GM12878 (cell line): ENCODE results near the gene TRMO. TPM values are rescaled to one million over a fixed set of nuclear protein-coding genes. Genes with fewer than 3 reads are reported as not detected.
A peak's percentile ranks its signal among the peaks of the same experiment; 100 is the strongest.

Source experiments
- ATAC-seq: fragments of 200-7000 bp; cut with Tn5 transposase; 3 replicates; pipeline ENCODE4 v1.9.1; 2020; ENCODE audit warnings: mild to moderate bottlenecking, moderate library complexity
- Bru-seq: library from RNA; stranded (reverse); fragments of 400-500 nt; gene quantifications from one replicate; lab custom pipeline; 2021; lab: Mats Ljungman, UMichigan
- BruChase-seq, 2 experiments: library from RNA; stranded (reverse); fragments of 400-500 nt; gene quantifications; one replicate each; lab custom pipeline; 2021; lab: Mats Ljungman, UMichigan
- BruUV-seq: library from RNA; stranded (reverse); fragments of 400-500 nt; replicated peaks from 2 replicates; lab custom pipeline; 2021; lab: Mats Ljungman, UMichigan
- CTCF ChIA-PET: fragments of 300-600 bp; sonication (Branson Sonifier 250); formaldehyde crosslinking; extraction: SDS; loops from one replicate; lab custom pipeline; 2021; ENCODE audit warnings: inconsistent platforms; lab: Yijun Ruan, JAX
- POLR2A ChIA-PET: fragments of 350-600 bp; formaldehyde crosslinking; extraction: SDS; loops from one replicate; lab custom pipeline; 2021; ENCODE audit warnings: inconsistent platforms; lab: Charles Lee
- RAD21 ChIA-PET: fragments of 300-600 bp; sonication (Branson Sonifier 250); formaldehyde crosslinking; loops from one replicate; lab custom pipeline; 2023; ENCODE audit warnings: antibody characterized with exemption; ENCODE audit not compliant: unreplicated experiment; lab: Charles Lee
- SMC1A ChIA-PET: fragments of 300-600 bp; sonication (Branson Sonifier 250); formaldehyde crosslinking; loops from one replicate; lab custom pipeline; 2023; ENCODE audit not compliant: unreplicated experiment, uncharacterized antibody; lab: Charles Lee
- DNase-seq: peaks from one replicate; pipeline ENCODE4 v3.0.0-alpha.2; 2011; ENCODE audit warnings: low read depth, low spot score
- FAIRE-seq: peaks from 3 replicates; lab custom pipeline; 2011; peaks lifted over from hg19 to GRCh38; lab: Jason Lieb, UNC
- H2AFZ ChIP-seq: 2 replicates; pipeline ENCODE4 v1.6.0; 2011; ENCODE audit warnings: low read depth, low read length, control low read depth; ENCODE audit not compliant: control insufficient read depth
- H3K27ac ChIP-seq: 2 replicates; pipeline ENCODE4 v1.5.1; 2011; ENCODE audit warnings: control low read depth; ENCODE audit not compliant: control insufficient read depth, insufficient read depth
- H3K27me3 ChIP-seq, 2 experiments: replicated peaks in 1 of 2; 2 replicates each; pipeline versions ENCODE4 v1.6.0 to v1.6.1; 2011; ENCODE audit warnings: low read length in 1 of 2; ENCODE audit not compliant: control insufficient read depth in 2 of 2, insufficient read depth in 2 of 2
- H3K36me3 ChIP-seq, 2 experiments: 2 replicates each; pipeline ENCODE4 v1.5.1; 2011; ENCODE audit warnings: low read length in 1 of 2; ENCODE audit not compliant: control insufficient read depth in 2 of 2, insufficient read depth in 2 of 2
- H3K4me1 ChIP-seq: 2 replicates; pipeline ENCODE4 v1.6.1; 2011; ENCODE audit warnings: mild to moderate bottlenecking, low read length, moderate library complexity, mixed read lengths; ENCODE audit not compliant: control insufficient read depth, insufficient read depth
- H3K4me2 ChIP-seq: 2 replicates; pipeline ENCODE4 v1.6.0; 2011; ENCODE audit warnings: control low read depth; ENCODE audit not compliant: control insufficient read depth, insufficient read depth
- H3K4me3 ChIP-seq: fragments of 200-600 bp; sonication (generic); 2 replicates; pipeline ENCODE4 v1.5.1; 2016
- H3K79me2 ChIP-seq: 2 replicates; pipeline ENCODE4 v1.6.0; 2011; ENCODE audit warnings: low read length; ENCODE audit not compliant: control insufficient read depth, insufficient read depth
- H3K9ac ChIP-seq: 2 replicates; pipeline ENCODE4 v1.8.0; 2011; ENCODE audit warnings: low read length, control low read depth, mixed read lengths; ENCODE audit not compliant: control insufficient read depth, insufficient read depth
- H3K9me3 ChIP-seq: replicated peaks from 3 replicates; pipeline ENCODE4 v1.5.1; 2011; ENCODE audit warnings: mild to moderate bottlenecking, low read length; ENCODE audit not compliant: control insufficient read depth, insufficient read depth
- H4K20me1 ChIP-seq: 2 replicates; pipeline ENCODE4 v1.6.0; 2011; ENCODE audit not compliant: control insufficient read depth, insufficient read depth
- E2F8 ChIP-seq: fragments of 450-650 bp; IDR thresholded peaks from 2 replicates; pipeline ENCODE4 v1.6.1; 2018; ENCODE audit warnings: mild to moderate bottlenecking, low read depth, moderate library complexity; ENCODE audit not compliant: partially characterized antibody
- GATAD2B ChIP-seq: fragments of 450-650 bp; conservative IDR thresholded peaks from 2 replicates; pipeline ENCODE4 v1.6.1; 2017; ENCODE audit warnings: low read depth, mild to moderate bottlenecking, moderate library complexity
- KAT2A ChIP-seq: conservative IDR thresholded peaks from 2 replicates; pipeline ENCODE4 v1.6.1; 2011; ENCODE audit warnings: low read depth, low read length; ENCODE audit not compliant: control insufficient read depth
- MYC ChIP-seq: IDR thresholded peaks from 2 replicates; pipeline ENCODE4 v1.6.1; 2011; ENCODE audit warnings: mild to moderate bottlenecking, low read length, moderate library complexity, inconsistent platforms; ENCODE audit not compliant: insufficient read depth, insufficient replicate concordance, insufficient read length, severe bottlenecking
- NFYA ChIP-seq: IDR thresholded peaks from 2 replicates; pipeline ENCODE4 v1.6.1; 2011; ENCODE audit warnings: low read depth, mild to moderate bottlenecking, low read length, improper control_type of control experiment, borderline replicate concordance
- PKNOX1 ChIP-seq: fragments of 450-650 bp; IDR thresholded peaks from 2 replicates; pipeline ENCODE4 v1.6.1; 2016; ENCODE audit warnings: mild to moderate bottlenecking
- POU2F2 ChIP-seq: IDR thresholded peaks from 3 replicates; pipeline ENCODE4 v1.6.1; 2011; ENCODE audit warnings: low read depth, mild to moderate bottlenecking, low read length, borderline replicate concordance
- SIN3A ChIP-seq: IDR thresholded peaks from 2 replicates; pipeline ENCODE4 v1.6.1; 2012; ENCODE audit warnings: low read depth, low read length, improper control_type of control experiment
- SP1 ChIP-seq: IDR thresholded peaks from one replicate; pipeline ENCODE4 v1.6.1; 2011; ENCODE audit warnings: low read depth, low read length
- STAT1 ChIP-seq: fragments of 450-650 bp; conservative IDR thresholded peaks from 2 replicates; pipeline ENCODE4 v1.6.1; 2014; ENCODE audit warnings: antibody characterized with exemption, mild to moderate bottlenecking
- TCF12 ChIP-seq: IDR thresholded peaks from 2 replicates; pipeline ENCODE4 v1.6.1; 2011; ENCODE audit warnings: low read depth, mild to moderate bottlenecking, low read length
- ZNF384 ChIP-seq: IDR thresholded peaks from 2 replicates; pipeline ENCODE4 v1.6.1; 2012; ENCODE audit warnings: low read depth, mild to moderate bottlenecking, low read length, improper control_type of control experiment, borderline replicate concordance
- WGBS: methylation state at CpG from one replicate; pipeline ENCODE4 v1.1.6; 2016; ENCODE audit warnings: low lambda C conversion rate; ENCODE audit not compliant: insufficient replicate concordance, insufficient coverage; ENCODE audit errors: missing lambda C conversion rate; 5-methylcytosine and 5-hydroxymethylcytosine counted together
- in situ Hi-C: fragments of 300-500 bp; cut with MboI; formaldehyde crosslinking; loops from 9 replicates; pipeline ENCODE4 v1.14.3; 2018; ENCODE audit warnings: mixed read lengths
- intact Hi-C: fragments of 100-400 bp; cut with micrococcal nuclease; formaldehyde crosslinking; loops from one replicate; pipeline ENCODE4 v1.14.2; 2022; ENCODE audit not compliant: unreplicated experiment
- long read RNA-seq, 2 experiments: library from polyadenylated mRNA; unstranded; transcript quantifications; one replicate each; pipeline ENCODE4 v2.0.0, GENCODE V29; 2019 to 2020
- polyA minus RNA-seq, 3 experiments: library from RNA; depleted of rRNA, polyadenylated mRNA; stranded (reverse); fragments of >200 nt; gene quantifications; 2 replicates each; pipeline ENCODE4 v1.2.3, GENCODE V29; 2011
- polyA plus RNA-seq, 11 experiments: library from polyadenylated mRNA; depleted of rRNA in 4 of 11; unstranded in 6 of 11; stranded (reverse) in 5 of 11; fragments of >200 nt; fragmentation: Nextera tagmentation in 4 of 11; fragmentation: Illumina TruSeq in 1 of 11; extraction: Ambion mirVana in 4 of 11; extraction: Trizol in 1 of 11; gene quantifications; 1 replicate in 1 of 11; 2 replicates in 10 of 11; pipeline versions ENCODE4 v1.2.1 to v1.2.3, GENCODE V29; 2011 to 2016; ENCODE audit warnings: inconsistent platforms in 2 of 11, missing spikeins in 2 of 11, low read depth in 1 of 11
- total RNA-seq, 4 experiments: library from RNA; depleted of rRNA in 3 of 4; stranded (reverse); fragments of >200 nt in 3 of 4; fragmentation: Illumina TruSeq in 1 of 4; extraction: Trizol in 1 of 4; gene quantifications; 2 replicates each; pipeline versions ENCODE4 v1.2.1 to v1.2.3, GENCODE V29; 2013 to 2021

Gene TRMO
- 18.1 and 20.8 TPM in 2 replicates for total RNA-seq (2013; cell fraction: nucleolus; rRNA removed)
- total RNA-seq (2014; rRNA removed) (17.8 and 20.3 TPM in 2 replicates), total RNA-seq (2014; rRNA removed; fragmentation: Illumina TruSeq; extraction: Trizol) (20.9 and 21.0 TPM in 2 replicates), total RNA-seq (2021) (12.7 and 13.9 TPM in 2 replicates), polyA plus RNA-seq (2011; rRNA removed) (19.2 and 23.0 TPM in 2 replicates), polyA plus RNA-seq (2014; fragmentation: Illumina TruSeq; extraction: Trizol) (23.6 and 24.4 TPM in 2 replicates), polyA plus RNA-seq (2014; fragmentation: Nextera tagmentation; extraction: Ambion mirVana) (1 to 10 TPM; 5.8 to 7.7 TPM), polyA plus RNA-seq (2014; rRNA removed) (14.4 and 15.6 TPM in 2 replicates), polyA plus RNA-seq (2016; fragmentation: Nextera tagmentation; extraction: Ambion mirVana) (10 to 100 TPM; 11.9 to 15.0 TPM), polyA minus RNA-seq (2011; rRNA and poly(A)+ RNA removed) (12.7 and 26.7 TPM in 2 replicates), Bru-seq, nascent RNA (percentile 83 among the genes with signal in this experiment), BruChase-seq, experiment 1, labeled RNA remaining after a 6-hour chase (percentile 68 among the genes with signal in this experiment), BruChase-seq, experiment 2, labeled RNA remaining after a 2-hour chase (percentile 73 among the genes with signal in this experiment)
- polyA plus RNA-seq (2011; ENCODE audit: low read depth): 10.0 TPM
- polyA plus RNA-seq (2011; cell fraction: cytosol; rRNA removed): 11.5 and 13.4 TPM in 2 replicates
- 15.0 and 15.8 TPM in 2 replicates for polyA plus RNA-seq (2011; cell fraction: nucleus; rRNA removed)
- polyA plus RNA-seq (2012): 7.7 and 13.3 TPM in 2 replicates
- 2.3 and 7.3 TPM in 2 replicates for polyA minus RNA-seq (2011; cell fraction: cytosol; rRNA and poly(A)+ RNA removed)
- 7.0 and 10.5 TPM in 2 replicates for polyA minus RNA-seq (2011; cell fraction: nucleus; rRNA and poly(A)+ RNA removed)
- long read RNA-seq, experiment 1, transcript TRMO-203 (5 exons, 1,647 nt): major isoform, 7 of 7 reads
- long read RNA-seq, experiment 1, partial matches to known transcripts: 0 of 7 reads
- long read RNA-seq, experiment 1, other reads (novel, unspliced or antisense): 0 of 7 reads
- long read RNA-seq, experiment 2, transcript TRMO-203 (5 exons, 1,647 nt): major isoform, 26 of 54 reads
- long read RNA-seq, experiment 2, partial matches to known transcripts: 3 of 54 reads
- long read RNA-seq, experiment 2, other reads (novel, unspliced or antisense): 25 of 54 reads

GRCh38 chr9:97921959-97922724, at the start of gene TRMO:
TSS of gene TRMO (minus strand) at chr9:97922500. CDS start at chr9:97922493, 7 bp downstream.
- BruUV-seq: TSS peak; percentile 86
- Histone ChIP-seq H3K27ac (peak within 1 kb of the TSS; percentile 83), H3K4me2 (peak within 1 kb of the TSS; percentile 97), H3K4me3 (peak within 1 kb of the TSS; percentile 62), H2AFZ (peak within 1 kb of the TSS; percentile 94), H4K20me1 (no peaks in the 10 kb centered on the region), H3K4me1 (peaks cover 9% of the 10 kb centered on the region), H3K79me2 (peaks cover 5% of the 10 kb centered on the region), H3K36me3 (no peaks in the 10 kb centered on the region), H3K27me3 (no peaks in the 10 kb centered on the region), H3K9me3 (no peaks in the 10 kb centered on the region), H3K9ac (peak within 1 kb of the TSS; percentile 80)
- DNase-seq: peak; percentile 98
- RAD21 ChIA-PET: interaction anchor here (0.5 to 3.7 kb wide), 18 partner anchors 20 to 341 kb away, joined by 3 to 19 read pairs (median 6); partner anchors contain the start of genes NANS, TBC1D2, TRIM14 and TSTD2
- POLR2A ChIA-PET: interaction anchor here (0.6 to 3.5 kb wide), 14 partner anchors 10 to 394 kb away, joined by 3 to 24 read pairs (median 4); partner anchors contain the start of genes ANP32B, NANS, NCBP1 and TSTD2
- ATAC-seq: peak; percentile 90
- SMC1A ChIA-PET: interaction anchor here (0.8 to 4.2 kb wide), 13 partner anchors 14 to 340 kb away, joined by 3 to 17 read pairs (median 4); partner anchors contain the start of genes NANS and TSTD2
- WGBS: 1% methylated on average over 54 of the region's 54 CpGs
- CTCF ChIA-PET: interaction anchor here (0.6 to 6.1 kb wide), 36 partner anchors 10 to 853 kb away, joined by 3 to 58 read pairs (median 6); partner anchors contain the start of genes ANP32B, NANS, NCBP1 and TBC1D2
- intact Hi-C loops: loop anchor here (2.0 kb wide), 2 partner anchors 61 to 121 kb away; partner anchors contain the start of gene ANP32B
- in situ Hi-C loops: no loop called here
- FAIRE-seq: peak; percentile 97
- TF ChIP-seq TCF12 (0 out of 2 replicates have a peak, but pooled peaks have one; percentile 37), POU2F2 (peak; percentile 97), KAT2A (no peak), SP1 (no peak), NFYA (no peak), SIN3A (peak; percentile 91; the same call in 1 of the 2 replicates), STAT1 (peak; percentile 98), E2F8 (peak; percentile 69), PKNOX1 (peak; percentile 81), ZNF384 (no peak), GATAD2B (peak; percentile 84), MYC (peak; percentile 63)
